Measurements from ENCODE around the gene RBP5. TPM values are rescaled to one million over a fixed set of nuclear protein-coding genes. Genes with fewer than 3 reads are reported as not detected.
"Not testable (repeated sequence)": the region's sequence is repeated elsewhere in the genome, so short reads cannot be mapped to it uniquely, and the experiment has no call there.

RBP5 gene
- total RNA-seq, 1 donor from 2014 or later: 0.89 TPM

GRCh38 chr12:7108796-7109571, 19.7 kb downstream of the RBP5 start, which contains the start of gene C1RL:
C1RL (minus strand) TSS chr12:7109214; CDS start chr12:7109180, 34 bp downstream.
- ATAC-seq (peak; percentile 87), DNase-seq (peak; percentile 93)
- intact Hi-C loops (cut with micrococcal nuclease): loop anchor here (10.0 kb wide), 1 partner anchor 154 kb away; the partner anchor contains the start of gene PTPN6

- intact Hi-C loops (cut with micrococcal nuclease): loop anchor here (10.0 kb wide), 1 partner anchor 153 kb away; the partner anchor contains the start of gene PTPN6
- peak; percentile 88 for ATAC-seq
- peak; percentile 86 for DNase-seq
These were observed 20.5 kb downstream of the RBP5 start for GRCh38 chr12:7108003-7108795.

- intact Hi-C loops (cut with micrococcal nuclease): loop anchor here (10.0 kb wide), 1 partner anchor 153 kb away; the partner anchor contains the start of gene PTPN6
- ATAC-seq (no peak), DNase-seq (no peak)
These were observed 21.1 kb downstream of the RBP5 start for GRCh38 chr12:7107636-7108002.

GRCh38 chr12:7107181-7107580, 21.5 kb downstream of the RBP5 start:
- intact Hi-C loops (cut with micrococcal nuclease): loop anchor here (10.0 kb wide), 1 partner anchor 152 kb away; the partner anchor contains the start of gene PTPN6
- DNase-seq, ATAC-seq: not testable (repeated sequence)

DNA sequence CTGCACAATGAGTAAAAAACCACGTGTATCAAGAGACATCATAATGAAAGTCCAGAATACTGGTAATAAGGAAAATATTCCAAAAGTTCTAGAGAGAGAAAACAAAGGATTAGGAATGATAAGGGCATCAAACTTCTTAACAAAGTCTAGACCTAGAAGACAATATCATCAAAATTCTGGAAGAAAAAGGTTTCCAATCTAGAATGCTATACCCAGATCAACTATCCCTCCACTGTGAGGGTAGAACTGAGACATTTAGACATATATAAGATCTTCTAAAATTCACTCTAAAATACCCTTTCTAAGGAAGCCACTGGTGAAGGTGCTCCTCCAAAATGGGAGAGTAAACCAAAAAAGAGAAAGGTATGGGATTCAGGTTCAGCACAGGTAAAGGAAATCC, 22.6 kb downstream of the RBP5 start:
- intact Hi-C loops (cut with micrococcal nuclease): loop anchor here (10.0 kb wide), 1 partner anchor 151 kb away; the partner anchor contains the start of gene PTPN6
- ATAC-seq (no peak), DNase-seq (no peak)

DNA sequence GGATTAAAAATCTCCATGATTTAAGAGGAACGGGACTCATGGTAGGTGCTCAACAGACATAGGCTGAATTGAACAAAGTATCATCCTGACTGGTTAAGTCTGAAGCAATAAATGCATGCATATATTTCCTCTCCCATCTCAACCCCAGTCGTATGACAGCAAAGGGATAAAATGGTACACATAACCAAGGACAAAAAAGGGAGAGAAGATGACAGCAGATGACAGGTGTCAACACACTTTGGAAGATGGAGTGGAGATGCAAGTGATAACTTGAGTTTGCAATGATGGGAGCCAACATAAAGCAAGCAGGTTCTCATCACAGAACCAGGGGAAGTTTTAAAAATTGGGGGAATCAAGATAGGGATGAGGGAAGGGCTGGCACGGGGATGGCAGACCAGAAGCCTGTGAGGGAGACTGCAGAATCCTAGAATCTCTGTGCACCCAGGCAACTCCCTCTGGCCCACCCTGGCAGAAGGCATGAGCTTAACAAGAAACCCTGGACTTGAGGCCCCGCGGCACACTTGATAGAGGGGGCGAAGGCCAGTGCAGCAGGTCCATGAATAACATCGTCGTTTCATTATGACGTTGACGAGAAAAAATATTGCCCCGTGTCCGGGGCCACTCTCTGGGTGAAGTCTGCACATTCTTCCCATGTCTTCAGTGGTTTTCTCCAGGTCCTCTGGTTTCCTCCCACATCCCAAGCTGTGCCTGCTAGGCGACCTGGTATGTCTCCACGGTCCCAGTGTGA, 24.7 kb downstream of the RBP5 start:
- intact Hi-C loops (cut with micrococcal nuclease): loop anchor here (10.0 kb wide), 1 partner anchor 149 kb away; the partner anchor contains the start of gene PTPN6
- no peak for DNase-seq
- ATAC-seq: no peak

DNA sequence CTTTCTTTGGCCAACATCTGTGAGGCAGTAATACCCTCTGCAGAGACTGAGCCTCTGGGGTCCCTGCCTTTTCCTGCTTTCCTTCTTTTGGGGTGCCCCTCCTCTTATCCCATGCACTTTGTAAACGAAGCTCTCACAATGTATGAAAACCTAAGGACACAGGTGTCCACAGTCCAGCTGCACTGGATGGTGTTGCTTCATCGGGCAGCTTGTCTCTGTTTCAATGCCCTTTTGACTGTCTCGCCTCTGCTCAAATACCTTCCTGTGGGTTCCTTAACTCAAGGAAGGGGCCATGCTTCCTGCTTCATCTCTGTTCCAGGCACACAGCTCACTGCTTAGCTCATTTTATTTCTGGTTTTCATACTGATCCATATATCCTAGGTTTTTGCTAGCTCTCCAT, 26.1 kb downstream of the RBP5 start:
- no peak for ATAC-seq
- intact Hi-C loops (cut with micrococcal nuclease): loop anchor here (10.0 kb wide), 1 partner anchor 148 kb away; the partner anchor contains the start of gene PTPN6
- no peak for DNase-seq

DNA sequence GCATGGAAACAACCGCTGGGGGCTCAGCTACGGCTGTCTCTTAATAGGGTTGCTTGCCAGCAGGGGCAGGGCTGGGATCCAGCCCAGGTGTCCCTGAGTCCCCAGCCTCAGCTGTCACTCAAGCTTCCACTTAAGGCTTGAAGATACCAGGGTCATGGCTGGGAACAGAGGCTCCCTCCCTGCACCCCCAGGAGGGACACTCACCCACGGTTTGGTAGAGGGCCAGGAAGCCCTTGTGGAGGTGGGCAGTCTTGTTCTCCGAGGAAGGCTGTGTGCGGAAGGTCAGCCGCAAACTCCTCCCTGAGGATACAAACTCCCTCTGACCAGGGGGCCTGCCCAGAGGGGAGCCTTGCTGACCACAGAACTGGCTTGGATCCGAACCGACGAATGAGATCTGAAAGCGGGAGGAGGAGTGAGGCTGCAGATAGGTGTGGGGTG, 27.0 kb downstream of the RBP5 start:
- peak; percentile 54 for ATAC-seq
- no peak for DNase-seq
- intact Hi-C loops (cut with micrococcal nuclease): loop anchor here (10.0 kb wide), 1 partner anchor 147 kb away; the partner anchor contains the start of gene PTPN6

DNA sequence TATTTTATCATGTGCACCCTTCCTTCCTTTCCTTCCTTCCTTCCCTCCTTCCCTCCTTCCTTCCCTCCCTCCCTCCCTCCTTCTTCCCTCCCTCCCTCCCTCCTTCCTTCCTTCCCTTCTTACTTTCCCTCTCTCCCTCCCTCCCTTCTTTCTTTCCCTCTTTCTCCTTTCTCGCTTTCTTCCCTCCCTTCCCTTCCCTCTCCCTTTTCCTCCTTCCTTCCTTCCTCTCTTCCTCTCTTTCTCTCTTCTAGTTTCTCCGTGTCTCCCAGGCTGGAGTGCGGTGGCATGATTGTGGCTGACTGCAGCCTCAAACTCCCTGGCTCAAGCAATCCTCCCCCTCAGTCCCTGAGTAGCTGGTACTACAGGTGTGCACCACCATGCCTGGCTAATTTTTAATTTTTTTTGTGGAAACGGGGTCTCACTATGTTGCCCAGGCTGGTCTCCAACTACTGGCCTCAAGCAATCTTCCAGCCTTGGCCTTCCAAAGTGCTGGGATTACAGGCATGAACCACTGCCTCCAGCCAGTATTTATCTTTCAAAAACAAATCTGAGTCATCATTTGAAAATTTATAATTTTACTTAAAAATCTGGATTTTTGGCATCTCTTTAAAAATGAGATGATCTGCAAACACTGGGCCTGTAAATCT, 27.5 kb downstream of the RBP5 start:
- ATAC-seq (peak; percentile 42), DNase-seq (no peak)
- intact Hi-C loops (cut with micrococcal nuclease): loop anchor here (10.0 kb wide), 1 partner anchor 146 kb away; the partner anchor contains the start of gene PTPN6

DNA sequence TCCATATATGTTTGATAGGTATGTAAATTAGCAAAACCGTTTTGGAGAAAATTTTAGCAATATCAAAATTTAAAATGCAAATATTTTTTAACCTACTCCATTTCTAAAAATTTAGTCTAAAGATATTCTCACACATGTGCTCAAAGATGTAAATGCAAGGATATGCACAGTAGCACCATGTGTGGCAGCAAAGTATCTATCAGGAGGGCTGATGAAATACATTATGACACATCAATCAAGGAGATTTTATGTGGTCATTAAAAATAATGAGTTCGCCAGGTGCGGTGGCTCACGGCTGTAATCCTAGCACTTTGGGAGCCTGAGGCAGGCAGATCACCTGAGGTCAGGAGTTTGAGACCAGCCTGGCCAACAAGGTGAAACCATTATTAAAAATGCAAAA, 28.4 kb downstream of the RBP5 start:
- ATAC-seq: no peak
- no peak for DNase-seq
- intact Hi-C loops (cut with micrococcal nuclease): loop anchor here (10.0 kb wide), 1 partner anchor 145 kb away; the partner anchor contains the start of gene PTPN6

DNA sequence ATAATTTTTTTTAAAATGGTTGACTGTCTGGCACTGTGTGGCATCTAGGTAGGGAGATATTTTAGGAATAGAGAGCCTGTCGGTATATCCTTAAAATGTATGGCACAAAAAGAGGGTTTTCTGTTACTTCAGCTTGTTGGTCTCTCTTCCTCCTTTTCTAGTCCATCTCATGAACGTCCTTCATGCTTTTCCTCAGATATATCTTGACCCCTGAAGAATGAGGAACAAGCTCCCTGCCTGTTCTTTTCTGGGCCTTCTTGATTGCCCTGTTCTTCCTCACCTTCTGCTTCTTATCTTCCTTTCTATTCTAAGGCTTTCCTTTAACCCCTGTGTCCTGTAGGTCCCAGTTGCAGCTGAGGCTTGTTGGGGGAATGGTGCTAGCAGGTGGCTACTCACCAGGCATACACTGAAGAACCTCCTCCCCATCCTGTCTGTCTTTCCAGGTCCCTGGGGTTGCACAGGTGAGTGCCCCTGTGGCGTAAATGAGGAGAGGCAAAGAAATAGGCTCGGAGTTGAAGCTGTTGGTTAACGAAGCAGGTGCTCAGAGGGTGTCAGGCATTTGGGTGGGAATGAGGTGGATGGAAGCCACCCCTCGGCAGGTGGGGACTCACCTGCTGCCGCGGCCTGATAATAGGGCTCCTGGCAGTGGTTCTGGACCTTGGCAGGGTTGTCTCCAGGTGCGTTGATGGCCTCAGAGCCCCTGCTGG, 29.2 kb downstream of the RBP5 start:
- intact Hi-C loops (cut with micrococcal nuclease): no loop called here
- ATAC-seq: no peak
- no peak for DNase-seq

DNA sequence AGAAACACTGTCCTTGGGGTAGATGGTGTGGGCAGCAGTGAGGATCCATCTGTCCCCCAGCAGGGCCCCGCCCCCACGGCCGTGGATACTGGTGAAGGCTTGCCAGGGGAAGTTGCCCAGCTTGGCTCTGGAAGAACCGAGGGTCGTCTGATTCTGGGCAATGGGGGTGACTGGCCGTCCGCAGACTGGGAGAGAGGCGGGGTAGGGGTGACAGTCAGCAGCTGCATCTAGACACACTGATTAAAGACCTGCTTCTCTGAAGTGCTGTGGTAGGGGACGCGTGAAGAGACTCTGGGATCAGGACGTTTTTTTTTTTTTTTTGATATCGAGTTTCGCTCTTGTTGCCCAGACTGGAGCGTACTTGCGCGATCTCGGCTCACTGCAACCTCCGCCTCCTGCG, 31.7 kb downstream of the RBP5 start:
- intact Hi-C loops (cut with micrococcal nuclease): no loop called here
- no peak for DNase-seq
- ATAC-seq: no peak

- ATAC-seq: no peak
- intact Hi-C loops (cut with micrococcal nuclease): no loop called here
These were observed 32.4 kb downstream of the RBP5 start for GRCh38 chr12:7096006-7096932.

GRCh38 chr12:7093892-7094291, 34.8 kb downstream of the RBP5 start:
- intact Hi-C loops (cut with micrococcal nuclease): no loop called here
- no peak for ATAC-seq
- DNase-seq: no peak

More at GRCh38 chr12:7096006-7096932, 32.4 kb downstream of the RBP5 start:
- no peak for DNase-seq

GRCh38 chr12:7093486-7093885, 35.2 kb downstream of the RBP5 start:
- DNase-seq (no peak), ATAC-seq (no peak)
- intact Hi-C loops (cut with micrococcal nuclease): no loop called here

- ATAC-seq (no peak), DNase-seq (peak; percentile 32)
- intact Hi-C loops (cut with micrococcal nuclease): no loop called here
These were observed 35.7 kb downstream of the RBP5 start for GRCh38 chr12:7092986-7093460.

All from left ventricle myocardium superior (tissue), 1 donor.